Epithelial cell of prostate (primary cell): Measurements from ENCODE around the gene MBNL3.
"Not testable (repeated sequence)": the region's sequence is repeated elsewhere in the genome, so short reads cannot be mapped to it uniquely, and the experiment has no call there.

Experiments
- DNase-seq: peaks from one replicate; pipeline ENCODE4 v3.0.0-alpha.2; 2011; ENCODE audit warnings: low read depth, low spot score
- H3K27ac ChIP-seq: fragments of 450-650 bp; 2 replicates; pipeline ENCODE4 v1.5.1; 2017; ENCODE audit warnings: mild to moderate bottlenecking

The MBNL3 gene

GRCh38 chrX:132389480-132389879 lies 99.4 kb downstream of the MBNL3 start:
- no peak for DNase-seq
- no peak overlapping the region for H3K27ac ChIP-seq

GRCh38 chrX:132388371-132388770 lies 100.5 kb downstream of the MBNL3 start:
- DNase-seq, result no peak
- no peak overlapping the region for H3K27ac ChIP-seq

GRCh38 chrX:132384301-132384700 lies 104.5 kb downstream of the MBNL3 start:
- no peak overlapping the region for H3K27ac ChIP-seq
- DNase-seq, result no peak

- DNase-seq, result no peak
- no peak overlapping the region for H3K27ac ChIP-seq
These were observed 106.8 kb downstream of the MBNL3 start for GRCh38 chrX:132382068-132382467.

GRCh38 chrX:132378281-132378680 lies 110.6 kb downstream of the MBNL3 start:
- DNase-seq, result no peak
- no peak overlapping the region for H3K27ac ChIP-seq

- DNase-seq, result no peak
- H3K27ac ChIP-seq, result no peak overlapping the region
These were observed 112.9 kb downstream of the MBNL3 start for GRCh38 chrX:132375941-132376340.

GRCh38 chrX:132373610-132374009 lies 115.2 kb downstream of the MBNL3 start:
- DNase-seq, result no peak
- H3K27ac ChIP-seq, result no peak overlapping the region

- no peak for DNase-seq
- no peak overlapping the region for H3K27ac ChIP-seq
These were observed 119.1 kb downstream of the MBNL3 start for GRCh38 chrX:132369617-132370326.

- DNase-seq, result no peak
These were observed 120.9 kb downstream of the MBNL3 start for GRCh38 chrX:132367984-132368383.

GRCh38 chrX:132367314-132367713 lies 121.5 kb downstream of the MBNL3 start:
- no peak for DNase-seq
- no peak overlapping the region for H3K27ac ChIP-seq

More at GRCh38 chrX:132367984-132368383, 120.9 kb downstream of the MBNL3 start:
- no peak overlapping the region for H3K27ac ChIP-seq

GRCh38 chrX:132365490-132365889 lies 123.3 kb downstream of the MBNL3 start:
- DNase-seq, result no peak
- no peak overlapping the region for H3K27ac ChIP-seq

- DNase-seq, result no peak
- H3K27ac ChIP-seq, result no peak overlapping the region
These were observed 124.5 kb downstream of the MBNL3 start for GRCh38 chrX:132364313-132364712.

- H3K27ac ChIP-seq, result no peak overlapping the region
- no peak for DNase-seq
These were observed 135.4 kb downstream of the MBNL3 start for GRCh38 chrX:132353430-132353829.

GRCh38 chrX:132336172-132336571 lies 152.7 kb downstream of the MBNL3 start:
- no peak overlapping the region for H3K27ac ChIP-seq
- no peak for DNase-seq

- no peak for DNase-seq
- no peak overlapping the region for H3K27ac ChIP-seq
These were observed 155.5 kb downstream of the MBNL3 start for GRCh38 chrX:132333351-132333750.

- no peak overlapping the region for H3K27ac ChIP-seq
- no peak for DNase-seq
These were observed 157.3 kb downstream of the MBNL3 start for GRCh38 chrX:132331532-132331931.

GRCh38 chrX:132331000-132331399 lies 157.8 kb downstream of the MBNL3 start:
- DNase-seq, result no peak
- H3K27ac ChIP-seq, result no peak overlapping the region

GRCh38 chrX:132330156-132330729 lies 158.6 kb downstream of the MBNL3 start:
- no peak for DNase-seq
- H3K27ac ChIP-seq, result no peak overlapping the region

- DNase-seq, result not testable (repeated sequence)
These were observed 161.9 kb downstream of the MBNL3 start for GRCh38 chrX:132326960-132327359.

More at GRCh38 chrX:132326960-132327359, 161.9 kb downstream of the MBNL3 start:
- not testable (repeated sequence) for H3K27ac ChIP-seq
